ENCODE measurements around the gene RSBN1L. TPM values are rescaled to one million over a fixed set of nuclear protein-coding genes. Genes with fewer than 3 reads are reported as not detected.

RSBN1L gene
- total RNA-seq, 1 donor from 2014 or later: 27.0 TPM

DNA sequence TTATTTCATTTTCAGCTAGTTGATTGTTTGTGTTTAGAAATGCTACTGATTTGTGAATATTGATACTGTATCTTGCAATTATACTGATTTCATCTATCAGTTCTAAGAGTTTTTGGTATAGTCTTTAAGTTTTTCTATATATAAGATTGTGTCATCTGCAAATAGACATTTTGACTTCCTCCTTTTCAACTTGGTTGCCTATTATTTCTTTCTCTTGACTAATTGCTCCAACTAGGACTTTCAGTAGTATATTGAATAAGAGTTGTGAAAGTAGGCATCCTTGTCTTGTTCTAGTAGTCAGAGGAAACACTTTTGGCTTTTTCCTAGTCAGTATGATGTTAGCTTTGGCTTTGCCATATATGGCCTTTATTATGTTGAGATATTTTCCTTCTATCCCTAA is 122.8 kb downstream of the RSBN1L start:
- peaks cover 17% of the 10 kb centered on the region for H3K9me3 Mint-ChIP-seq (ENCODE audit: unreplicated experiment)
- no peak for DNase-seq
- peaks cover 37% of the 10 kb centered on the region for H3K36me3 Mint-ChIP-seq (ENCODE audit: unreplicated experiment)
- TF ChIP-seq, protein P1, sequence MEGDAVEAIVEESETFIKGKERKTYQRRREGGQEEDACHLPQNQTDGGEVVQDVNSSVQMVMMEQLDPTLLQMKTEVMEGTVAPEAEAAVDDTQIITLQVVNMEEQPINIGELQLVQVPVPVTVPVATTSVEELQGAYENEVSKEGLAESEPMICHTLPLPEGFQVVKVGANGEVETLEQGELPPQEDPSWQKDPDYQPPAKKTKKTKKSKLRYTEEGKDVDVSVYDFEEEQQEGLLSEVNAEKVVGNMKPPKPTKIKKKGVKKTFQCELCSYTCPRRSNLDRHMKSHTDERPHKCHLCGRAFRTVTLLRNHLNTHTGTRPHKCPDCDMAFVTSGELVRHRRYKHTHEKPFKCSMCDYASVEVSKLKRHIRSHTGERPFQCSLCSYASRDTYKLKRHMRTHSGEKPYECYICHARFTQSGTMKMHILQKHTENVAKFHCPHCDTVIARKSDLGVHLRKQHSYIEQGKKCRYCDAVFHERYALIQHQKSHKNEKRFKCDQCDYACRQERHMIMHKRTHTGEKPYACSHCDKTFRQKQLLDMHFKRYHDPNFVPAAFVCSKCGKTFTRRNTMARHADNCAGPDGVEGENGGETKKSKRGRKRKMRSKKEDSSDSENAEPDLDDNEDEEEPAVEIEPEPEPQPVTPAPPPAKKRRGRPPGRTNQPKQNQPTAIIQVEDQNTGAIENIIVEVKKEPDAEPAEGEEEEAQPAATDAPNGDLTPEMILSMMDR (IDR thresholded peaks at IDR 0.05; ENCODE audit: partially characterized antibody, unreplicated experiment): no peak
- H3K27ac Mint-ChIP-seq (ENCODE audit: unreplicated experiment): no peak overlapping the region
- no peak overlapping the region for H3K4me3 Mint-ChIP-seq (ENCODE audit: unreplicated experiment)
- H3K4me1 Mint-ChIP-seq (ENCODE audit: low read depth, unreplicated experiment): peaks cover 2% of the 10 kb centered on the region
- H3K27me3 Mint-ChIP-seq (ENCODE audit: unreplicated experiment): peaks cover 3% of the 10 kb centered on the region

DNA sequence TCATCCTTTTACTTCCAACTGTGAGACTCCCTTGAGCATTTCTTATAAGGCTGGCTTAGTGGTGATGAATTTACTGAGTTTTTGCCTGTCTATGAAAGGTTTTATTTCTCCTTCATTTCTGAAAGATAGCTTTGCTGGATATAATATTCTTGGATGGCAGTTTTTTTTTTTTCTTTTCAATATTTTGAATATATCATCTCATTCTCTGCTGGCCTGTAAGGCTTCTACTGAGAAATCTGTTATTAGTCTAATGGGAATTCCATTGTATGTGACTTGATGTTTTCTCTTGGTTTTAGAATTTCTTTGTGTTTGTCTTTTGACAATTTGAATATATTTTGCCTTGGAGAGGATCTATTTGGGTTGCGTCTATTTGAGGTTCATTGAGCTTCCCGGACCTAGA is 124.7 kb downstream of the RSBN1L start:
- H3K4me1 Mint-ChIP-seq (ENCODE audit: low read depth, unreplicated experiment): no peaks in the 10 kb centered on the region
- no peak for DNase-seq
- peaks cover 37% of the 10 kb centered on the region for H3K36me3 Mint-ChIP-seq (ENCODE audit: unreplicated experiment)
- H3K27me3 Mint-ChIP-seq (ENCODE audit: unreplicated experiment): peaks cover 3% of the 10 kb centered on the region
- H3K4me3 Mint-ChIP-seq (ENCODE audit: unreplicated experiment): no peak overlapping the region
- H3K9me3 Mint-ChIP-seq (ENCODE audit: unreplicated experiment): peaks cover 17% of the 10 kb centered on the region
- TF ChIP-seq, protein P1 (IDR thresholded peaks at IDR 0.05; ENCODE audit: partially characterized antibody, unreplicated experiment): no peak
- H3K27ac Mint-ChIP-seq (ENCODE audit: unreplicated experiment): no peak overlapping the region

DNA sequence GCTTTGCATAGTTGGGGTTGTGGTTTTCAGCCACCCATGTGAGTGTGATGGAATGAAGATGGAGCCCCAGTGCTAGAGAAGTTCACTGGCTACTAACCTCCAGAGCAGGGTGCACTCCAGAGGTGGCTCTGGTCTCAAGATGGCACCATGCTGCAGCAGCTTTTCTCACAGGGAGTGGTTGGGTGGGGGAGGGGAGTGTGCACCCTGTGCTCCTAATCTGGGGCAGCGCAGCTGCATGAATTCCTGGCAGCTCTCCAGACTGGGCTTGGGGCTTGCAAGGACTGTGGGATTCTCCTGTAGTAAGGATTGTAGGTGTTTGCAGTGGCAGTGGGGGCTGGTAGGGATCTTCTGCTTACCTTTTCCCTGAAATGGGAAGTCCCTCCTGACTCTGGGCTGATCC is 126.0 kb downstream of the RSBN1L start:
- peaks cover 17% of the 10 kb centered on the region for H3K9me3 Mint-ChIP-seq (ENCODE audit: unreplicated experiment)
- DNase-seq: no peak
- H3K36me3 Mint-ChIP-seq (ENCODE audit: unreplicated experiment): peaks cover 28% of the 10 kb centered on the region
- H3K27ac Mint-ChIP-seq (ENCODE audit: unreplicated experiment): no peak overlapping the region
- TF ChIP-seq, protein P1 (IDR thresholded peaks at IDR 0.05; ENCODE audit: partially characterized antibody, unreplicated experiment): no peak
- no peaks in the 10 kb centered on the region for H3K4me1 Mint-ChIP-seq (ENCODE audit: low read depth, unreplicated experiment)
- H3K27me3 Mint-ChIP-seq (ENCODE audit: unreplicated experiment): peaks cover 3% of the 10 kb centered on the region
- no peak overlapping the region for H3K4me3 Mint-ChIP-seq (ENCODE audit: unreplicated experiment)

DNA sequence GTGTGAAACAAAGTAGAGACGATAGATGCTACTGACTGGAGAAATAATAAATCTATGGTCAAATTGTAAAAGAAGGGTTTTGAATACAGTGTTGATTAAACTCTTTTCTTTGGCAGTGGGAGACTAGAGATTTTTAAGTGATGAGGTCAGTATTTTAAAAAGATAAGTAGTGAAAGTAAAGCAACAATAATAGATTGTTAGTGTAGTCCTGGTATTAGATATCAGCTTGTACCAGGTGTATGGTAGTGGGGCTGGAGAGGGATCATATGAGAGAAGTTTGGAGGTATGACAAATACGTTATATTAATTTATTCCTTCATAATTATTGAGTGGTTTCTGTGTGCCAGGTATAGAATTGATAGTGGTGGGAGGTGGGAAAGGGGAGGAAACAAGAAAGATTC is 127.5 kb downstream of the RSBN1L start:
- H3K9me3 Mint-ChIP-seq (ENCODE audit: unreplicated experiment): peaks cover 14% of the 10 kb centered on the region
- no peak overlapping the region for H3K27ac Mint-ChIP-seq (ENCODE audit: unreplicated experiment)
- H3K27me3 Mint-ChIP-seq (ENCODE audit: unreplicated experiment): peaks cover 3% of the 10 kb centered on the region
- H3K4me1 Mint-ChIP-seq (ENCODE audit: low read depth, unreplicated experiment): no peaks in the 10 kb centered on the region
- DNase-seq: no peak
- H3K36me3 Mint-ChIP-seq (ENCODE audit: unreplicated experiment): peaks cover 18% of the 10 kb centered on the region
- H3K4me3 Mint-ChIP-seq (ENCODE audit: unreplicated experiment): no peak overlapping the region
- TF ChIP-seq, protein P1 (IDR thresholded peaks at IDR 0.05; ENCODE audit: partially characterized antibody, unreplicated experiment): no peak

DNA sequence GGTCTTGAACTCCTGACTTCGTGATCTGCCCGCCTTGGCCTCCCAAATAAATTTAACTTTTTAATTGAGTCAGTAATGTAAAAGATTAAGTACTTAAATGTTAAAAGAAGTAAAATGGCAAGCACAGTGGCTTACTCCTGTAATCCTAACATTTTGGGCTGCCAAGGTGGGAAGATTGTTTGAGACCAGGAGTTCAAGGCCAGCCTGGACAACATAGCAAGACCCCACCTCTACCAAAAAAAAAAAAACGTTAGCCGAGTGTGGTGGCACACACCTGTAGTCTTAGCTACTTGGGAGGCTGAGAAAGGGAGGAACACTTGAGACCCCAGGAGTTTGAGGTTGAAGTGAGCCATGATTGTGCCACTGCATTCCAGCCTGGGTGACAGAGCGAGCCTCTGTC is 128.4 kb downstream of the RSBN1L start:
- Mint-ChIP-seq H3K4me1 (ENCODE audit: low read depth, unreplicated experiment) (no peaks in the 10 kb centered on the region), H3K4me3 (ENCODE audit: unreplicated experiment) (no peak overlapping the region), H3K27me3 (ENCODE audit: unreplicated experiment) (peaks cover 3% of the 10 kb centered on the region), H3K36me3 (ENCODE audit: unreplicated experiment) (peaks cover 17% of the 10 kb centered on the region), H3K9me3 (ENCODE audit: unreplicated experiment) (peaks cover 14% of the 10 kb centered on the region), H3K27ac (ENCODE audit: unreplicated experiment) (no peak overlapping the region)
- DNase-seq: no peak
- TF ChIP-seq, protein P1 (IDR thresholded peaks at IDR 0.05; ENCODE audit: partially characterized antibody, unreplicated experiment): no peak
